Fibroblast of pulmonary artery (primary cell): ENCODE results near the gene DUSP10.
A peak's percentile ranks its signal among the peaks of the same experiment; 100 is the strongest.

ENCODE experiments used
- DNase-seq: peaks from one replicate; pipeline ENCODE4 v3.0.0-alpha.2; 2010; ENCODE audit warnings: low read depth
- H3K4me3 ChIP-seq: replicated peaks from 2 replicates; pipeline ENCODE4 v1.5.1; 2011; ENCODE audit warnings: low read depth, mild to moderate bottlenecking, control low read depth, low read length, moderate library complexity
- CTCF ChIP-seq: IDR thresholded peaks from 2 replicates; pipeline ENCODE4 v1.5.1; 2011; ENCODE audit warnings: mild to moderate bottlenecking, control low read depth, low read length, inconsistent platforms; ENCODE audit errors: missing control alignments

Gene DUSP10

DNA sequence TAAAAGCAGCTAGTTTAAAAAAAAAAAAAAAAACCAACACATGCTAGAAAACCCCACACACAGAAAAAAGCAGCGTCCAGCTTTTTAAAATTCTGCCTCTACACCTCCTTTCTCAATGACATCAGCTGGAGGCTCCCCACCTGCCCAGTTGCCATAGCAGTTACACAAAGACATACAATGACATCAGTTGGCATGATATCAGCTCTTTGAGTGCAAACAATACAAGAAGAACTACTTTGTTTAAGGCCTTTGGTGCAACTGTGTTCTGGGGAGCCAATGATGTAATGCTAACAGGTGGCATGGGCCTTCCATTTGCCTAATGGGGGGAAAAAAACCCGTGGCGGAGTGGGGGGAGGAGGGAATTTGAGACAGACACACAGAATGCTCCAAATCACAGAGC is 32.9 kb downstream of the DUSP10 start:
- no peak overlapping the region for H3K4me3 ChIP-seq
- TF ChIP-seq CTCF, result no peak

GRCh38 chr1:221708076-221708571 is 33.8 kb downstream of the DUSP10 start:
- no peak for TF ChIP-seq CTCF
- no peak overlapping the region for H3K4me3 ChIP-seq
- DNase-seq, result peak; percentile 44

More for the DNA sequence above, 32.9 kb downstream of the DUSP10 start:
- peak; percentile 80 for DNase-seq

- no peak overlapping the region for H3K4me3 ChIP-seq
- DNase-seq, result no peak
- TF ChIP-seq CTCF, result no peak
Measured at GRCh38 chr1:221706876-221707582, 34.9 kb downstream of the DUSP10 start.

DNA sequence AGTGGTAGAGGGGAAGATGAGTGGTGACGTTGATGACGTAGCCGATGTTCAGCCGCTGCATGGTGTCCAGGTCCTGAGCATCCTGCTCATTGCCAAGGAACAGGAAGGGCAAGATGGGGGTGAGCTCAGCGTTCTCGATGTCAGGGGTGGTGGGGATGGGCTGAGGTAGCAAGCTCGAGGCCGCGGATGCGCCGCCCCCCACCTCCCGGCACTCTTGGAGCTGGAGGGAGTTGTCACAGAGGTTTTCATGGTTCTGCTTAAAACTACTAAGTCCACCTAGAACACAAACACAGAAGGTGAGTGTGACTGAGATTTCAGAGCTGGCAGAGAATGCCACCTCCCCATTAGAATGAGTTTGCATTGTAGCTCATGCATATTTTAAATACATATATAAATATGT is 35.7 kb downstream of the DUSP10 start:
- no peak for DNase-seq
- H3K4me3 ChIP-seq, result no peak overlapping the region
- no peak for TF ChIP-seq CTCF

GRCh38 chr1:221704306-221704705 is 37.6 kb downstream of the DUSP10 start:
- H3K4me3 ChIP-seq, result no peak overlapping the region
- TF ChIP-seq CTCF, result no peak
- peak; percentile 52 for DNase-seq

DNA sequence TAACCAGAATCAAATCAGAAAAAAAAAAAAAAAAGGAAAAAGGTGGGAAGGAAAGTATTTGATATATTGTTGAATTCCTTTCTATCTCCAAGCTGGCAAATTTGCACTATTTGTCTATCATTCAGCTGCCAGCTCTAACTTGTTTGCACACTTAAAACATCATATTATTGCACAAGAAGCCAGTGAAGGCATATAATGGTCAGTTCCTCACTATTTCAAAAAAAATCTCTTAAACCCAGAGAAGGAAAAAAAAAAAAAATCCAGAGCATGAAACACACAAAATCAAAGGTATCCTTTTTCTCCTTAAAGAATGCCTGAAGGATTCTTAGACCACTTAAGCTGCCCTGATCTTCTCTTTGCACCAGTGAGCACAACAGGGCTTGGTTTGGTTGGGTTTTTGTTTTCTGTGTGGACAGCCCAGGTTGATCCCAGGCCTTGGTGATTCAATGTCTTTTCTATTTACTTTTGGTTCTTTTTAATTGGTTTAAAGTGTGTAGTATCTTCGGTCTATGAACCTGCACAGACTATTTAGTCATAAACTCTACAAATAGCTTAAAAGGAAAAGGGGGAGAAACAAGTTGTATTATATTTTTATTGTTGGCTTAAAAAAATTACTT is 40.2 kb downstream of the DUSP10 start:
- H3K4me3 ChIP-seq, result no peak overlapping the region
- no peak for TF ChIP-seq CTCF
- DNase-seq, result no peak
